ENCODE measurements around the gene ALPK3.

ALPK3 gene, protein sequence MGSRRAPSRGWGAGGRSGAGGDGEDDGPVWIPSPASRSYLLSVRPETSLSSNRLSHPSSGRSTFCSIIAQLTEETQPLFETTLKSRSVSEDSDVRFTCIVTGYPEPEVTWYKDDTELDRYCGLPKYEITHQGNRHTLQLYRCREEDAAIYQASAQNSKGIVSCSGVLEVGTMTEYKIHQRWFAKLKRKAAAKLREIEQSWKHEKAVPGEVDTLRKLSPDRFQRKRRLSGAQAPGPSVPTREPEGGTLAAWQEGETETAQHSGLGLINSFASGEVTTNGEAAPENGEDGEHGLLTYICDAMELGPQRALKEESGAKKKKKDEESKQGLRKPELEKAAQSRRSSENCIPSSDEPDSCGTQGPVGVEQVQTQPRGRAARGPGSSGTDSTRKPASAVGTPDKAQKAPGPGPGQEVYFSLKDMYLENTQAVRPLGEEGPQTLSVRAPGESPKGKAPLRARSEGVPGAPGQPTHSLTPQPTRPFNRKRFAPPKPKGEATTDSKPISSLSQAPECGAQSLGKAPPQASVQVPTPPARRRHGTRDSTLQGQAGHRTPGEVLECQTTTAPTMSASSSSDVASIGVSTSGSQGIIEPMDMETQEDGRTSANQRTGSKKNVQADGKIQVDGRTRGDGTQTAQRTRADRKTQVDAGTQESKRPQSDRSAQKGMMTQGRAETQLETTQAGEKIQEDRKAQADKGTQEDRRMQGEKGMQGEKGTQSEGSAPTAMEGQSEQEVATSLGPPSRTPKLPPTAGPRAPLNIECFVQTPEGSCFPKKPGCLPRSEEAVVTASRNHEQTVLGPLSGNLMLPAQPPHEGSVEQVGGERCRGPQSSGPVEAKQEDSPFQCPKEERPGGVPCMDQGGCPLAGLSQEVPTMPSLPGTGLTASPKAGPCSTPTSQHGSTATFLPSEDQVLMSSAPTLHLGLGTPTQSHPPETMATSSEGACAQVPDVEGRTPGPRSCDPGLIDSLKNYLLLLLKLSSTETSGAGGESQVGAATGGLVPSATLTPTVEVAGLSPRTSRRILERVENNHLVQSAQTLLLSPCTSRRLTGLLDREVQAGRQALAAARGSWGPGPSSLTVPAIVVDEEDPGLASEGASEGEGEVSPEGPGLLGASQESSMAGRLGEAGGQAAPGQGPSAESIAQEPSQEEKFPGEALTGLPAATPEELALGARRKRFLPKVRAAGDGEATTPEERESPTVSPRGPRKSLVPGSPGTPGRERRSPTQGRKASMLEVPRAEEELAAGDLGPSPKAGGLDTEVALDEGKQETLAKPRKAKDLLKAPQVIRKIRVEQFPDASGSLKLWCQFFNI (N-terminal part only)

DNA sequence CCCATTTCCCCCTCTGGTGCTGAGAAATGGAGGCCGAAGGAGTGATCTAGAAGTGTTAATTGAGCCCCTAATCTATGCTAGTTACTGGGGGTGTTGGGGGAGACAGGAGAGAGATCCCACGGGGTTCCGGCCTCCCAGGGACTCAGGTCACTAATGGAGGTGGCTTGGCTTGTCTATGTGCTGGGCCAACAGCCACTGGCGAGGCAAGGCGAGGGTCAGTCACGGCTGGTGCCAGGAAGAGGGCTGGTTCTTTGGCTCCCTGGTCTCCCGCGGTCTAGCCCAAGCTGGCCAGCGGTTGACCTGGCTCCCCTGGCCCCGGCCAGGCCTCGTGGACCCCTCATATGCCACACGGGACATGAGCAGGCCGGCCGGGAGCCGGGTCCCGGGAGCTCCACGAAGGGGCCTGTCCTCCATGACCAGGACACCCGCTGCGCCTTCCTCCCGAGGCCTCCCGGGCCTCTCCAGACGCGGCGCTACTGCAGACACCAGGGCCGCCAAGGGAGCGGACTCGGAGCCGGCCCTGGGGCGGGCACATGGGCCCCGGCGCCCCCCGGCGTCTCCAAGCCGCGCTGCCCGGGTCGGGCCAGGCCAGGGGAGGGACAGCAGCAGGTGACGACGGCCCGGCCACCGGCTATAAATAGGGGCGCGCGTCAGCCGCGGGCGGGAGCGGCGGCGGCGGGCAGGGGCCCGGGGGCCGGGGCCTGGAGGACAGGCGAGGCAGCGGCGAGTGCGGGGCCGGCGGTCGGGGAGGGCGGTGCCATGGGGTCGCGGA, at the start of gene ALPK3:
Gene ALPK3 (plus strand): TSS at position 663 of the 772 bp plus-strand sequence. CDS start 97 bp downstream, at position 760.
- DNase-seq: no peak

DNA sequence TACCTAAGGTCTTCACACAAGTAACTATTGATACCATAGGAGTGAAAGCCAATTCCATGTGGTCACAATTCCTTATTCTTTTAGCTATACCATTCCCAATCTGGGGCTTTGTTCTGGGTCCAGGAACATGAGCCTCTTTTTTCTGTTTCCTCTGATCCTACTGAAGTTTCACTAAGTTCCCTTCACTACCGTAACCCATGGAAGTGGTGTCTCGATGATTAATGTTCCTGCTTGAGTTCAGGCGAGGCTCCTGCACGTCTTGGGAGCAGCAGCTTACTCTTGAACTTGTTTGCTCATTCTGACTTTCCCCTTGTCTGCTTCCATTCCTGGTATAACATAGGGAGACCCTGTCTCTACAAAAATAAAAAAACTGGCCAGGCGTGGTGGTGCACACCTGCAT, 45.1 kb upstream of the ALPK3 start:
- no peak for DNase-seq

DNA sequence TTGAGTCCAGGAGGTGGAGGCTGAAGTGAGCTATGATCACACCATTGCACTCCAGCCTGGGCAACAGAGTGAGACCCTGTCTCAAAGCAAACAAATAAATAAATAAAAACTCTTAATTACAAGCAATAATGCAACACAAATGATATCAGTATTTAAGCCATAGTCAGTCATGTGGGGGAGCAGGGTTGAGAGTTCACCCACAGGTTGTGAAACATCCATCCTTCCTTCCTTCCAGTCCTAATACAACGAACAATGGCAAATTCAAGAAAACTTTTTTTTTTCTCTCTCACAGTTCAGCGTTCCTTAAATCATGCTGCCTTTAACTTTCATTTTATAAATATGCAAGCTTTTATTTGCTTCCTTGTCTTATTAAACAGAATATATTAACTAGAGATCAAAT, 44.7 kb upstream of the ALPK3 start:
- DNase-seq: no peak

DNA sequence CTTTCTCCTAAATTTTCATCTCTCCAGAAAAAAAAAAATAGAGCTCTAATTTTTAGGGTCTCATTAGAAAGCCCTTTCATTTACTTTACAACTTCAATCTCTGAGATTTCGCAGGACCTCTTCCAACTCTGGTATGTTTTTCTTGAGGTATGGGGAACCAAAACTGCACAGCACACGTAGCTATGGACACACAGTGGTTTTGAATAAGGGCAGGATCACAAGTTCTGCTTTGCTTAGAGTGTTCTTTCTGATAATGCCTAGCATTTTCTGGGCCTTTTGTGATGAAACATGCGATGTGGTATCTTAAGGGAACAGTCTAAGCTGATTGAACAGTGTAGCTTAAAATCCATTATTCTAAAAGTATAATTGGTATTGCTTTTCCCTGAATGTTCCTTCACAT, 43.4 kb upstream of the ALPK3 start:
- DNase-seq: no peak

DNA sequence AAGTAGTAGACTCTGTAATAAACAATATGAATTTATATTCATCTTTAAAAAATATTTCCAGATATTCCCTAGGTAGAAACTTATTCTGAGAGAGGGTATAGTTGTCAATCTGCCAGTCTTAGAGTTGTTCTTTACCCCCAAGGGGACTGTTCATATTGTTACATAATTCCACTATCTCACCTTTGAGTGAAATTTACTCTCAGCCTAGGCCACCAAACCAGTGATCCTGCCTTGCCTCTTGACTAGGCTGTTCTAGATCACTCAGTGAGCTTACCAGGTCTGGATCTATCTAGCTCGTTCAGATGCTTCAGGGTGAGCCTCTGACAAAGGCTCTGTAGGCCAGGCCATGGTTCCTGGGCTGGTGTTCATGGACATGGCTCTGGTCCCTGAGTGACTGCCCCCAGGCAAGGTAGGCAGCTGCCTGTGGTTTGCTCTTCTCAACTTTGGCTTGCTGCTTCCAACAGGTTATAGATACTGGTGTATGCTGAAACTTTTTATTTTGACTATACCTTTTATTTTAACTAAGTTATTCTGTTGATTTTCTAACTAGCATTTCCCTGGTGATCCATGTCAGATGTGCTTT, 41.2 kb upstream of the ALPK3 start:
- no peak for DNase-seq

DNA sequence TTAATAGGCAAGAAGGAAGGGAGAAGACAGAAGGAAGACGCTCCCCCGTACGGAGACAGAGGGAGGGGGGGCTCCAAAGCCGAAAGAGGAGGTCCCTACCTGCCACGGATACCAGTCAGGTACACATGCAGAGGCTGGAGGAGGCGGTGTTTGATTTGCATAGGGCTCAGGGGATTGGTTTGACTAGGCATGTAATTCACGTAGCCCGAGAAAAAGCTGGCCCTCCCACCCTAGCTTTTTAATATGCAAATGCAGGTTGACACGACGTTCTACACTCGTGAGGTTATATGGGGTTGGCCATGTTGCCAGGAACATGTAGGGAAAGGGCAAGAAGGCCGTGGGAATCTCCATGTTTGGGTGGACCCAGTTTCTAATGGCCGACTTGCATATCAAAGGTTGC, 39.0 kb upstream of the ALPK3 start:
- no peak for DNase-seq

DNA sequence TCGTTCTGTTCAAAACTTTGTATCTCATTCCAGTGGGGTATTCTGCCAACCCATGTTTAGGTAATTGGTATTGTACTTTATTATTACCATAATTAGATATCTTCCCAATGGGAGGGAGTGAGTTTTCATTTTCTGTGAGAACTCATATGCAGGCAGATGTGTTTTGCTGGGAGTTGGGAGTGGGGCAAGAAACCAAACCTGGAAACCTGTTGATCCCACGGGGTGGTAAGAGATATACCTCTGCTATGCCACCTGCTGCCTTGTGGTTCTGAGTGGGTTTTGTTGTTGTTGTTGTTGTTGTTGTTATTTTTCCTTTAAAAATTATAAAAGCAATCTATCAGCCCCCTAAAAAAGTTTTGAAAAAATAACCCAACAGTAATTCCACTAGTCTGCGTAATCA, 36.7 kb upstream of the ALPK3 start:
- no peak for DNase-seq

DNA sequence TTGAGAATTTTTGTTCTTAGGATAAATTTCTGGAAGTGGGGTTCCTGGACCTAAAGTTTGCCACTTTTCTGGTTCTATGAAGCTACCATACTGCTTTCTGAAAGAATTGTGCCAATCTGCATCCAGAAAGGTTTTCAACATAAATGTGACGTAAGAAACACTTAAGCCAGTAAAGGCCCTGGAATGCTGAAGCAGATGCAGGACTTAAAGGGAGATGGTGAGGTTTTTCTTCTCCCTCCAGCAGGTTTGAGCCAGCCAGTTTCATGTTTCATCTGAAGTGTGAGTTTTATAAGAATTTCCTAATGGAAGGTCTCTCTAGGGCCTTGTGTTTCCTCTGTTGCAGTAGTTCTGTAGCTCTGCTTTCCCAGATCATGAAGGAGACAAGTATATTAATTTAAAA, 35.7 kb upstream of the ALPK3 start:
- DNase-seq: no peak

DNA sequence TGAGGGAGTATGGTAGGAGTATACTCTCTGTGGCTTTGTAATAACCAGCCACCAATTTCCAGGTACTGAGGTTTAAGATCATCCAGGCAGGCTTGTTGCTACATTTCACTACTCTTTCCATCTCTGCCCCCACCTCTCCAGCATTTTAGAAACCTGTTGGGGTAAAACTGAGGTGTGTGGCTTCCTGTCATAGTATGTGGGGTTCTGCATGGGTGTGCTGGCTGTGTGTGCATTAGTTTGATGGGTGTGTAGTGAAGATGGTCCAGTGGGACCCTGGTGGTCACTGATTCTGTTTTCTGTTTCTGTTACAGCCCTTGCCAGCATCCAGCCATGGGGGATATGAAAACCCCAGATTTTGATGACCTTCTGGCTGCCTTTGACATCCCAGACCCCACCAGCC, 34.8 kb upstream of the ALPK3 start:
- DNase-seq: no peak

DNA sequence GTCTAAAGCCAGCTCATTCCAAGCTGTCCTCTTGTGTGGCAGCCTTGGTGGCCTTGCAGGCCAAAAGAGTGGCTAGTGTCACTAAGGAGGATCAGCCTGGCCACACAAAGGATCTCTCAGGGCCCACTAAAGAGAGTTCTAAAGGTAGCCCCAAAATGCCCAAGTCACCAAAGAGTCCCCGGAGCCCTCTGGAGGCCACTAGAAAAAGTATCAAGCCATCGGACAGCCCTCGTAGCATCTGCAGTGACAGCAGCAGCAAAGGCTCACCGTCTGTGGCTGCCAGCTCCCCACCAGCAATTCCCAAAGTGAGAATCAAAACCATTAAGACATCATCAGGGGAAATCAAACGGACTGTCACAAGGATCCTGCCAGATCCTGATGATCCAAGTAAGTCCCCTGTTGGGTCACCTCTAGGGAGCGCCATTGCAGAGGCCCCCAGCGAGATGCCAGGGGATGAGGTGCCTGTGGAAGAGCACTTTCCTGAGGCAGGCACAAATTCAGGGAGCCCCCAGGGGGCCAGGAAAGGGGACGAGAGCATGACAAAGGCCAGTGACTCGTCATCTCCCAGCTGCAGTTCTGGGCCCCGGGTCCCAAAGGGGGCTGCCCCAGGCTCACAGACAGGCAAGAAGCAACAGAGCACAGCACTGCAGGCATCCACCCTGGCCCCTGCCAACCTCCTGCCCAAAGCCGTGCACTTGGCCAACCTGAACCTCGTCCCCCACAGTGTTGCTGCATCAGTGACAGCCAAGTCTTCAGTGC, 33.5 kb upstream of the ALPK3 start:
- DNase-seq: no peak

DNA sequence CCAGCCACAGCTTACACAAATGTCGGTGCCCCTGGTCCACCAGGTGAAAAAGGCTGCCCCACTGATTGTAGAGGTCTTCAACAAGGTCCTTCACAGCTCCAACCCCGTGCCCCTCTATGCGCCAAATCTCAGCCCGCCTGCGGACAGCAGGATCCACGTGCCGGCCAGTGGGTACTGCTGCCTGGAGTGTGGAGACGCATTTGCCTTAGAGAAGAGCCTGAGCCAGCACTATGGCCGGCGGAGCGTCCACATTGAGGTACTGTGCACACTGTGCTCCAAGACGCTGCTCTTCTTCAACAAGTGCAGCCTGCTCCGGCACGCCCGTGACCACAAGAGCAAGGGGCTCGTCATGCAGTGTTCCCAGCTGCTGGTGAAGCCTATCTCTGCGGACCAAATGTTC, 32.9 kb upstream of the ALPK3 start:
- no peak for DNase-seq

DNA sequence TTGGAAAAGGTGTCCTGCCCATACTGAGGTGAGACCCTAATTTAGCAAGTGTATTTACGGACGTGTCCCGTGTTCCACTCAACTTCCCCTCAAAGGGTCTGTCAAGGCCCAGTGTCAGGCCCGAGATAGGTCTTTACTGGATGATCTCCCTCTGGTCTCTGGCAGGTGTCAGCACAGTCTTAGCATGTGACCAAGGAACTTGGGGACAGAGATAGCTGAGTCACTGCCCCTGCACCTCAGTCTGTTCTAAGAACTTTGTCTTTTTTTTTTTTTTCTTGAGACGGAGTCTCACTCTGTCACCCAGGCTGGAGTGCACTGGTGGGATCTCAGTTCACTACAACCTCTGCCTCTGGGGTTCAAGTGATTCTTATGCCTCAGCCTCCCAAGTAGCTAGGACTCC, 32.1 kb upstream of the ALPK3 start:
- DNase-seq: no peak

DNA sequence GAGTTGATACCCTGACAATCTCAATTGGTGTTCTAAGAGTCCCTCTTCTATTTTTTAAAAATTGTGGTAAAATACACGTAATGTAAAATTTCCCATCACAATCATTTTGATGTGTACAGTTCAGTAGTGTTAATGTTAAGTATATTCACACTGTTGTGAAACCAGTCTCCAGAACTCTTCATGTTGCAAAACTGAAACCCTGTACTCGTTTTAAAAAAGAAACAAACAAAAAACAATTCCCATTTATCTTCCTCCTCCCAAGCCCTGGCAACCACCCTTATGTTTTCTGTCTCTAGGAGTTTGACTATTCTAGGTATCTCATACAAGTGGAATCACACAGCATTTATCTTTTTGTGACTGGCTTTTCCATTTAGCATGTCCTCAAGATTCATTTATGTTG, 28.7 kb upstream of the ALPK3 start:
- DNase-seq: no peak

DNA sequence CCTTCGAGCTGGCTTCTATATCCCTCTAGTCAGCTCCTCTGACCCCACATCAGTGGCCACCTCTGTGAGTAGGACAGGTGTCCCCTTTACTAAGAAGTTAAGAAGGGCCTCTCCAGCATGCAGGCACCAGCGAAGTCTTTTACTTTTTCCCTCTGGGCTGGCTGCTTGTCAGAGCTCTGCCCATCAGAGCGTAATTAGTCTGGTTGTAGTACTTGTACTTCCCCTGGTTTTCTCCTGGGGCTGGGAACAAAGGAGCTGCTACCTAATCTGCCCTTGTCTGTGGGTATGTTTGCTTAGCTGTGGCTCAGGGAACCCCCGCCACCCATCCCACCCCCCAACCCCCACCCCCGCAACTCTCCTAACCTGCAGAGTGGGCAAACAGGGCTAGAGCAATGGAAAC, 27.4 kb upstream of the ALPK3 start:
- DNase-seq: no peak

DNA sequence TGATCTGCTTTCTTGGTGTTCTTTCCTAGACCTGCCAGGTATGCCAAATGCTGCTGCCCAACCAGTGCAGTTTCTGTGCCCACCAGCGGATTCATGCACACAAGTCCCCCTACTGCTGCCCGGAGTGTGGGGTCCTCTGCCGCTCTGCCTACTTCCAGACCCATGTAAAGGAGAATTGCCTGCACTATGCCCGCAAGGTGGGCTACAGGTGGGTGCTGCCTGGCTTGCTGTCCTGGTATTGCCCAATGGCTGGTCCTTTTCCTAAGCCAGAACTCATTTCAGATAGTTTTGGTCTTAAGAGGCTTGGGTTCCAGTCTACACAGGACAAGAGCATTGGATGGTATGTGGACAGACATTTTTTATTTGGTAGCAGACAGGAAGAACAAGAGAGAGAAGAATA, 26.5 kb upstream of the ALPK3 start:
- no peak for DNase-seq

DNA sequence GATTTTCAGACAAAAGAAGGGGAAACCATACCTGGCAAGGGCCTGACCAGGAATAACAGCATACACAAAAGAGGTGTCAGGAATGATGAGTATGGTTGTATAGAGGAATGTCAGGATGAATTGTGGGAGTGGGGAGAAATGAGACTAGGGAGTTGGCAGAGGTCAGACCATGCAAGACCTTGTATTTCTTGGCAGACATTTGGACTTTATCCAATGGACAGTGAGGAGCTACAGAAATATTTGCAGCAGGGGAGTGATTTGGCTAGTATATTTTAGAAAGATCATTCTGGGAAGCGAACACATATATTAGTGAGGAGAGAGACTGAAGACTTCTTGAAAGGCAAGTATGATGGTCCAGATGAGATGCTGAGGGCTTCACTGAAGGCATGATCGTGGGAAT, 25.4 kb upstream of the ALPK3 start:
- no peak for DNase-seq

DNA sequence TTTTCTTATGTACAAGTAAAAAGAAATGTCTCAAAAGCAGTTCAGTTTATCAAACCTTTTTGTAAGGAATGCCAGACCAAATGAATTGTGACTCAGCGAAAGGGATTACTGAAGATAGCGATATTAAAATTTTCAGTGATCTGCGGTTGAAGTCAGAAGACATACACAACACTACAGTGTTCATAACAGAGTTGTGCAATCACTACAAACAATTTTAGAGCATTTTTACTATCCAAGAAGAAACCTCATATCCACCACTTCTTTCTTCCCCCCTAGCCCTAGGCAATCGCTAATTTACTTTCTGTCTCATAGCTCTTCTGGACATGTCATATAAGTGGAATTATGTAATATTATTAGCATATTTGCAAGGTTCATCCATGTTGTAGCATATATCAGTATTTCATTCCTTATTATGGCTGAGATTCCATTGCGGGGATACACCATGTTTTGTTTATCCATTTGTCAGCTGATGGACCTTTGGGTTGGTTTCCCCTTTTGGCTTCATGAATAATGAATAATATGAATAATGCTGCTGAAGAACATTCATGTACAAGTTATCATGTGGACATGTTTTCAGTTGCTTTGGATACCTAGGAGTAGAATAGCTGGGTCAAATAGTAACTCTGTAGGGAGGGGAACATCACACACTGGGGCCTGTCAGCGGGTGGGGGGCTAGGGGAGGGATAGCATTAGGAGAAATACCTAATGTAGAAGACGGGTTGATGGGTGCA, 23.6 kb upstream of the ALPK3 start:
- no peak for DNase-seq

DNA sequence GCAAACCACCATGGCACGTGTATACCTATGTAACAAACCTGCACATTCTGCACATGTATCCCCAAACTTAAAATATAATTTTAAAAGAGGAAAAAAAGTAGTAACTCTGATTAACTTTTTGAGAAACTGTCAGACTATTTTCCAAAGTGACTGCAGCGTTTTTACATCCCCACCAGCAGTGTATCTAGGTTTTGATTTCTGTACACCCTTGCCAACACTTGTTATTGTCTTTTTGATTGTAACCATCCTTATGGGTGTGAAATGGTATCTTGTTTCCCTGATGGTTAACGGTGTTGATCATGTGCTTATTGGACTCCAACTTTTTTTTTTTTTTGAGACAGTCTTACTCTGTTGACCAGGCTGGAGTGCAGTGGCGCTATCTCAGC, 23.0 kb upstream of the ALPK3 start:
- DNase-seq: no peak

DNA sequence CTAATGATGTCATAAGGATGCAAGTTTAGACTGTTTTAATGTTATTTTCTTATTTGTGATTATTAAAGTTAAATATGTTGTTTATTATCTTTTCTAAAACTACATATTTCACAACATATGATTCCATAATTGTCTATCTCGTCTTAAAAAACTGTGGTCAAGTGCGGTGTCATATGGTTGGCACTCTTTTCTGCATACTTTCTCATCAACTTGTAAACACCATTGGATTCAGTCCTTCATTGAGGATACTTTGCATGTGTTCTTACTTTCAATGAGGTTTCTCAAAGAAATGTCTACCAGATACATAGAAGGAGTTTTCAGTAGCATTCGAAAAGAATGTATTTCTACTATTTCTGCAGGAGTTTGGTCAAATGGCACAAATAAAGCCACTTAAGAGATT, 22.0 kb upstream of the ALPK3 start:
- DNase-seq: no peak

DNA sequence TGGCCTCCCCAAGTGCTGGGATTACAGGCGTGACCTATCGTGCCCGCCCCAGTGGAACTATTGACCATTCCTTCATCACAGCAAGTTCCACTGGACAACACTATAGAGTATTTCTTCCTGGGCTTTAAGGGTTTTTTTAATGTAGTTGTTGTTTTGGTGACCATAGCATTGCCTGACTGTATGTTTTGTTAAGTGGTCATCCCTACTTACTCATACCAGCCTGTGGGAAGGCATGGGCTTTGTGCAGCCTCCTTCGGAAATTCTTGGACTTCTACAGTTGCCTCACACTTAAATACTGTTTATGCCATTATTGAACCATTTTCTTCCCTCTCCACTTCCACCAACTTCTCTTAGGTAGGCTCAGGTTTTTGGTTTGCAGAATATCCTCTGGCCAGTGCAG, 19.9 kb upstream of the ALPK3 start:
- DNase-seq: no peak

DNA sequence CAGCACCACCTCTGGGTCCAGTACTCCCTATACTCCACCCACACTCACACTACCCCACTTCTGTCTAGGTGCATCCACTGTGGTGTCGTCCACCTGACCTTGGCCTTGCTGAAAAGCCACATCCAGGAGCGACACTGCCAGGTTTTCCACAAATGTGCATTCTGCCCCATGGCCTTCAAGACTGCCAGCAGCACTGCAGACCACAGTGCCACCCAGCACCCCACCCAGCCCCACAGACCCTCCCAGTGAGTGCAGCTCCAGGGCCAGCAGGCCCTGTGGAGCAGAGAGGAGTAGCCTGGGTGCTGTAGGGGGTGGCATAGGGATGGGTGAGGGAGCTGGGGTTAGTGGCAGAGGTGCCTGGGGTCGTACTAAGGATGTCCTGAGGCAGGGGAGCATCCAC, 19.4 kb upstream of the ALPK3 start:
- DNase-seq: no peak

Measured in NCI-H524 (cell line).